Ammon's horn (tissue), 1 donor: ENCODE data around the gene IFNA16.
"Not testable (repeated sequence)": the region's sequence is repeated elsewhere in the genome, so short reads cannot be mapped to it uniquely, and the experiment has no call there.

Source experiments
- DNase-seq: peaks from one replicate; pipeline ENCODE4 v3.0.0-alpha.2; 2016; ENCODE audit warnings: low spot score

Gene IFNA16

DNA sequence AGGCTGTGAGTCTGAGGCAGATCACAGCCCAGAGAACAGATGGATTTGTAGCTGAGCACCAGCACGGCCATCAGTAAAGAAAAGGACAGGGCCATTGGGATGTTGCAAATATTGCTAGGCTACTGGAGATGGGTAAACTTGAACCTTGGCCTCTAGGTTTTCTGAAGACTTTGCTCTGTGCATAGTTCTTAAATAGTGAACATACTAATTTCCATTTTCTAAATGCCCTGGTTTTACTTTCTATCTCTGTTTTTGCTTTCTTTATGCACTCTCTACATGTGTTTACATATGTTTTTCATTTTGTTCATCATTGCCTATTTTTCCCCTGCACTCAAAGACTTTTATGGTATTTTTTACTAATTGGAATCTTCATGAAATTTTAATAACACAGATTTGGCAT, at the start of gene IFNA16:
TSS of gene IFNA16 (minus strand) at position 101 of the 400 bp plus-strand sequence. CDS start at position 95, 6 bp downstream.
- DNase-seq: not testable (repeated sequence)

DNA sequence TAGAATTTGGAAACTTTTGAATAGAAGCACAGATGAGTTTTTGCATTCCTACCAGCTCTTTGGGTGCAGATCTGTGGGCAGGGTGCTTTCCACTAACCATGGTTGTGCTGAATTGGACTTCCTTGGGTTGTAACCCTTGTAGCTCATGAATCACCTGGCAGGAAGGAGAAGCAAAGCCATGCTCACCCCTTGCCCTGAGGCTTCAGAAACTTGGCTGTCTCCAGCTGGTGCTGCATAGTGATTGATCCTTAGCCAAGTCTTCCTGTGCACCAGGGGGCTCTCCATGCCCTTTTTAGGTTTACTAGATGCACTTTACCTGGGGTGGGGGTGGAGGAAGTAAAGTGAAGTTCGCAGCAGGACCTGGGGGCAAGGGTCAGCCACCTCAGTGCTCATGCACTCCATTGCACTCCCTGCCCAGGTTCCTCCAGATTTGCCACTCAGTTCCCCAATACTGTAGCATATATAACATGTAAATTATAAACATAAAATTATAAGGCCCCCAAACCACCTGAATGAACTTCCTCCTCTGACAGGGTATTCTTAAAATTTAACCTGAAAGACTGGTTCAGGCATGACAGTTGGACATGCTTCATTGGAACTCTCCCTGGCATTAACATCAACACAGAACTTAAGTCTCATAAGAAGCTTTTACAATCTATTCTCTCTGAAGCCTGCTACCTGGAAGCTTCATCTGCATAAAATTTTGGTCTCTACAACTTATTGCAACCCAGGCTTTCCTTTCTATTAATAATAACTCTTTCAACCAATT, 48.5 kb upstream of the IFNA16 start:
- no peak for DNase-seq

DNA sequence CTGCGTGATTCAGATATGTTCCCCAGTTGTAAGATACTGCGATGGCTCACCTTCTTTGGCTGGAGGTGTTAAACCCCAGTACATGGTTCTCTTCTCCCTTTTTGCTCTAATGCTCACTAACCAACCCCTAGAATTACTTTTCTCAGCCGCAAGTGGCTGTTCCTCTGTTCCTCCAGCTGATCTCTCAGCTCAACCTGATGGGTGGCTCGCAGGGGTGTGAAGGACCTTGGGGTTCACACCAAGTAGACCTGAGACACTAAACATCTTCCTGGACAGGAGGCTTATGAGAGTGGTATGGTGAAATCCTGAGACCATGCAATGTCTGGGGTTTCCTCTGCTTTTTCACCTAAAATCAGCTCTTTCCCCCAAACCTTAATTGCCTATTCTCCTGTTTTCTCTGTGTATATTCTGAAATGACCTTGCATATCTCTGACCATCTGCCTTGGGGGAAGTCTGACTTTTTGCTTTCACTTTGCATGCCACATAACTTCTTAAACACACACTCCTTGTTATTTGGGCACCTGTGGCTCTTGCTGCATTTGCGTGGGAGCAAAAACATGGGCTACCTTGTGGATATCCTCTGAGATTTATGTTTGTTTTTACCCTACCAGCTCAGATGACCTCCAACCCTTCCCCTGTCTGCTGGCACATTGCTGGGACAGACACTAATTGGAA, 38.6 kb upstream of the IFNA16 start:
- no peak for DNase-seq

GRCh38 chr9:21252721-21253547, 35.8 kb upstream of the IFNA16 start:
- peak; percentile 71 for DNase-seq

- DNase-seq: no peak
Observed at GRCh38 chr9:21251638-21252037, 34.5 kb upstream of the IFNA16 start.

- DNase-seq: no peak
Observed at GRCh38 chr9:21251190-21251589, 34.1 kb upstream of the IFNA16 start.

- no peak for DNase-seq
Observed at GRCh38 chr9:21244836-21245235, 27.7 kb upstream of the IFNA16 start.

- no peak for DNase-seq
Observed at GRCh38 chr9:21239911-21240310, 22.8 kb upstream of the IFNA16 start, which contains the start of gene IFNA14. IFNA14 (minus strand) TSS chr9:21240005; CDS start chr9:21239935, 70 bp downstream.

- DNase-seq: not testable (repeated sequence)
Observed at GRCh38 chr9:21236360-21236714, 19.2 kb upstream of the IFNA16 start.

GRCh38 chr9:21235468-21236359, 18.6 kb upstream of the IFNA16 start:
- peak; percentile 69 for DNase-seq

DNA sequence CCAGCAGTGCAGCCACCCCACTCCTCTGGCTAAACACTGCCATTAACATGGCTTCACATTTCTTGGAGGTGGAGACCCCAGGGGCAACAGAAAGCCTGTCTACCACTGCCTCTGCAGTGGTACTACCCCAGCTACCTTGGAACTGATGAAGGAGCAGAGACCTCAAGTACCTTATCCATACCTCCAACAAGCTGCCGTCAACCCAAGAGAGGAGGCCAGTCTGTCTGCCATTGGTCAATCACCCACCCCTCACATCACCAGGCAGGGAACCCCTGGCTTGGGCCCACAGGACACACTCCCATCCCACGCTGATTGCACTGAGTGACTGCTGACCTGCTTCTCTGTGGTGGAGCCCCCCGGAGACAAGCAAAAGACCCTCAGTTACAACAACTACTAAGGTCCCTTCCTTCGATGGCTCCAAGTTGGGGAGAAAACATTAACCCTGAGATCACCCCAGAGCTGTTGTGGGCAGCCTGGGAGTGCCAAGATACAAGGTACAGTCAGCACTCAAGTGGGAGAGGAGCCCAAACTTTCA, 17.1 kb upstream of the IFNA16 start:
- DNase-seq: no peak

GRCh38 chr9:21233258-21233657, 16.1 kb upstream of the IFNA16 start:
- no peak for DNase-seq

- DNase-seq: no peak
Observed at GRCh38 chr9:21228122-21228521, 11.0 kb upstream of the IFNA16 start, which contains the start of gene IFNA17. IFNA17 (minus strand) TSS chr9:21228222; CDS start chr9:21228173, 49 bp downstream.

DNA sequence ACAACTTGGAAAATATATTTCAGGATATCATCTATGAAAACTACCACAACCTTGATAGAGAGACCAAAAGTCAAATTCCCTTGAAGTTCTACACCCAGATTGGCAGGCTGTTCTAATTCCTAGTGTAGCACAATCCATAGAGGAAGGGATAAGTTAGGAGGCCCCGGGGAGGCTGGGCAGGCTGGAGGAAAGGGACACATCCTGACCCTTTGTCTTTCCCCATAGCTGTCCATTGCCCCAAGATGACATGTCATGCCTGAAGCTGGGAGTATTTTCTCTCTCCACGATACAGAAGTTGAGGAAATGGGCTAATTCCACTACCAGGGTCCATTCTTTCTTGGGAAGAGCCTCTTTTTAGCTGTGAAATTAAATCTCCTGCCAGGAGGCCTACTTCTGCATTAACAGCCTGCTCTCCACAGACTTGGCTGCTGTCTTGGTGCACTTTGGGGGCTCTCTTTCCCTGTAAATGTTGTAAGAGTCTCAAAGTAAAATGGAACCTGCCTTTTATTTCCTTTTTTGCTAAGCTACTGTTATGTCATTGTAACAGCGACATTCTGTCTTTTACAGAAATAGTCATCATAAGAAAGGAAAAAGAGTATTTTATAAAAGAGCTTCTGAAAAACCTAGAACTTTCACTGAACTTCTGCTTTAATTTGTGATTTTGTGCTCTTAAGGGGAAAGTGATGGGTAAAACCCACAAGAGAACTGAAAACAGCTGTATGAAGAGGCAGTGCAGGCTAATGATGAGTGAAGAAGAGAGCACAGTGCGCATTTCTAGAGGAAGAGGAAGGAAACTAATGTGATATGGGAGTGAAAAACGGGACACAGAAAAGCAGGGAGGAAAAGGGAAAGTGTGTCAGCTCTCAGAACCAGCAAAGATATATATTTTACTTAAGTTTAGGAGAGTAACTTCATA, 3.4 kb downstream of the IFNA16 start:
- not testable (repeated sequence) for DNase-seq

GRCh38 chr9:21212160-21212559, 5.0 kb downstream of the IFNA16 start:
- not testable (repeated sequence) for DNase-seq

DNA sequence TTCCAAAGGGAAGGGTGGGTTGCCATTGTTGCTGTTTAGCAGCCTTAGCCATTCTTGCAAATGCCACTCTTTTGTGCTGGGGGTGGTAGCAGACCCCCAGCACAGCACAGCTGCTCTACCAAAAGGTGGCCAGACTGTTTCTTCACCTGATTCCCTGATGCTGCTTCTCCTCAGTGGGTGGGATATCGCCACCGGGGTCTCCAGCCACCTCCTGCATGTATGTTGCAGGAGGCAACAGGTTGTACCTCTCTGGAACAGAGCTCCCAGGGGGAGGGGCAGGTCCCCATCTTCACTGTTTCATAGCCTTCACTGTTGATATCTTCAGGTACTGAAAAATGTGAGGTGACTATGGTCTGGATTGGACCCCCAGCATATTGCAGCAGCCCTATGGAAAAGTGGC, 6.3 kb downstream of the IFNA16 start:
- not testable (repeated sequence) for DNase-seq

GRCh38 chr9:21210311-21210710, 6.8 kb downstream of the IFNA16 start:
- no peak for DNase-seq

- not testable (repeated sequence) for DNase-seq
Observed at GRCh38 chr9:21207043-21207442, 10.1 kb downstream of the IFNA16 start, which contains the start of gene IFNA10. IFNA10 (minus strand) TSS chr9:21207143; CDS start chr9:21207097, 46 bp downstream.

GRCh38 chr9:21205204-21205603, 11.9 kb downstream of the IFNA16 start:
- DNase-seq: no peak

GRCh38 chr9:21202105-21202504, 15.0 kb downstream of the IFNA16 start, which contains the start of gene IFNA7:
IFNA7 (minus strand) TSS chr9:21202205; CDS start chr9:21202165, 40 bp downstream.
- DNase-seq: not testable (repeated sequence)
